SU-DHL-6 (cell line): ENCODE results near the gene UCP2.

Source experiments
- EZH2phosphoT487 ChIP-seq: fragments of 200-600 bp; sonication (generic), shearing (Covaris generic); conservative IDR thresholded peaks from 2 replicates; pipeline ENCODE4 v1.6.1; 2018; ENCODE audit warnings: mild to moderate bottlenecking, antibody characterized with exemption, low read length, moderate library complexity, mixed read lengths
- TF ChIP-seq, protein P1 (sequence below): fragments of 200-600 bp; sonication (generic); IDR thresholded peaks from one replicate; pipeline ENCODE4 v1.5.1; 2017; ENCODE audit warnings: antibody characterized with exemption, mild to moderate bottlenecking, low read length, moderate library complexity; ENCODE audit not compliant: insufficient read depth, poor library complexity, severe bottlenecking

DNA sequence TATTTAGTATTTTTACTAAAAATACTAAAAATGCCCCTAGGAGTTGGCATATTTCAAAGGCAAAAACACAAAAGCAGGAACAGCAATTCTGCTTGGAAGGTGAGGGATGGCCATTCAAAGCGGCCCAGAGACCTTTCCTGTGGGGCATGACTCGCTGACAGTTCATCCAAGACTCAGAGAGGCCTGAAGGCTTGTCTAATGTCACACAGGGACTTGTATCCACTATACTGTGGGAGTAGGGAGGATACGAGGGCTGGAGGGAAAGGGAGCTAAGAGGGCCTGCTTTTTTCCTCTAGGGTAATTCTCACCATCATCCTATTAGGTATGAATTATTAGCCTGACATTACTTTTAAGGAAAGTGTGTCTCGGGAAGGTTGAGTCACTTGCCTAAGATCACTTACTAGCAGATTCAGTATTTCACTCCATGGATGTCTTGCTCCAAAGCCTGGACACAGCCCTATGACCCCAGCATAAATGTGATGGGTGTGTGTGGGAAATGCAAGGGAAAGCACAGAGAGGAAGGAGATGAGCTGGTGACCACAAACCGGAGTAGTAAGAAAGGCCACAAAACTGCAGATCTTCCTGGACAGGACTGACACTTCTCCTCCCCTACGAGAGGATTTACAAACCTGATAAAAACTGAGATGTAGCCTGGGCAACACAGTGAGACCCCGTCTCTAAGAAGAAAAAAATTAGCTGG, 43.0 kb upstream of the UCP2 start:
- TF ChIP-seq, protein P1, sequence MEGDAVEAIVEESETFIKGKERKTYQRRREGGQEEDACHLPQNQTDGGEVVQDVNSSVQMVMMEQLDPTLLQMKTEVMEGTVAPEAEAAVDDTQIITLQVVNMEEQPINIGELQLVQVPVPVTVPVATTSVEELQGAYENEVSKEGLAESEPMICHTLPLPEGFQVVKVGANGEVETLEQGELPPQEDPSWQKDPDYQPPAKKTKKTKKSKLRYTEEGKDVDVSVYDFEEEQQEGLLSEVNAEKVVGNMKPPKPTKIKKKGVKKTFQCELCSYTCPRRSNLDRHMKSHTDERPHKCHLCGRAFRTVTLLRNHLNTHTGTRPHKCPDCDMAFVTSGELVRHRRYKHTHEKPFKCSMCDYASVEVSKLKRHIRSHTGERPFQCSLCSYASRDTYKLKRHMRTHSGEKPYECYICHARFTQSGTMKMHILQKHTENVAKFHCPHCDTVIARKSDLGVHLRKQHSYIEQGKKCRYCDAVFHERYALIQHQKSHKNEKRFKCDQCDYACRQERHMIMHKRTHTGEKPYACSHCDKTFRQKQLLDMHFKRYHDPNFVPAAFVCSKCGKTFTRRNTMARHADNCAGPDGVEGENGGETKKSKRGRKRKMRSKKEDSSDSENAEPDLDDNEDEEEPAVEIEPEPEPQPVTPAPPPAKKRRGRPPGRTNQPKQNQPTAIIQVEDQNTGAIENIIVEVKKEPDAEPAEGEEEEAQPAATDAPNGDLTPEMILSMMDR: no peak
- TF ChIP-seq EZH2phosphoT487: no peak
